Measurements from ENCODE around the gene TMCC3. TPM values are rescaled to one million over a fixed set of nuclear protein-coding genes. Genes with fewer than 3 reads are reported as not detected.

Gene TMCC3
- total RNA-seq, 1 donor = 10.9 TPM

GRCh38 chr12:94587266-94588241 is 62.8 kb downstream of the TMCC3 start:
- H3K27me3 ChIP-seq (ENCODE audit: insufficient read depth, low read length) = no peaks in the 10 kb centered on the region
- H3K4me3 ChIP-seq (ENCODE audit: low read length) = no peak overlapping the region
- no peaks in the 10 kb centered on the region for H3K4me1 ChIP-seq (ENCODE audit: insufficient read depth, low read length)
- H3K9me3 ChIP-seq (ENCODE audit: low read depth, low read length) = no peaks in the 10 kb centered on the region

- Histone ChIP-seq H3K4me1 (ENCODE audit: insufficient read depth, low read length) (no peaks in the 10 kb centered on the region), H3K4me3 (ENCODE audit: low read length) (no peak overlapping the region), H3K9me3 (ENCODE audit: low read depth, low read length) (no peaks in the 10 kb centered on the region), H3K27me3 (ENCODE audit: insufficient read depth, low read length) (no peaks in the 10 kb centered on the region)
Observed at GRCh38 chr12:94586589-94587259, 63.6 kb downstream of the TMCC3 start.

- no peaks in the 10 kb centered on the region for H3K27me3 ChIP-seq (ENCODE audit: insufficient read depth, low read length)
- H3K4me3 ChIP-seq (ENCODE audit: low read length) = no peak overlapping the region
- no peaks in the 10 kb centered on the region for H3K9me3 ChIP-seq (ENCODE audit: low read depth, low read length)
- no peaks in the 10 kb centered on the region for H3K4me1 ChIP-seq (ENCODE audit: insufficient read depth, low read length)
Observed at GRCh38 chr12:94585626-94586025, 64.7 kb downstream of the TMCC3 start.

GRCh38 chr12:94584377-94584776 is 66.0 kb downstream of the TMCC3 start:
- Histone ChIP-seq H3K9me3 (ENCODE audit: low read depth, low read length) (no peaks in the 10 kb centered on the region), H3K4me3 (ENCODE audit: low read length) (no peak overlapping the region), H3K4me1 (ENCODE audit: insufficient read depth, low read length) (no peaks in the 10 kb centered on the region), H3K27me3 (ENCODE audit: insufficient read depth, low read length) (no peaks in the 10 kb centered on the region)

- Histone ChIP-seq H3K27me3 (ENCODE audit: insufficient read depth, low read length) (no peaks in the 10 kb centered on the region), H3K4me1 (ENCODE audit: insufficient read depth, low read length) (no peaks in the 10 kb centered on the region), H3K9me3 (ENCODE audit: low read depth, low read length) (no peaks in the 10 kb centered on the region), H3K4me3 (ENCODE audit: low read length) (no peak overlapping the region)
Observed at GRCh38 chr12:94582591-94582990, 67.8 kb downstream of the TMCC3 start.

GRCh38 chr12:94575645-94576403 is 74.5 kb downstream of the TMCC3 start:
- H3K4me1 ChIP-seq (ENCODE audit: insufficient read depth, low read length) = no peaks in the 10 kb centered on the region
- no peaks in the 10 kb centered on the region for H3K9me3 ChIP-seq (ENCODE audit: low read depth, low read length)
- no peaks in the 10 kb centered on the region for H3K27me3 ChIP-seq (ENCODE audit: insufficient read depth, low read length)
- no peak overlapping the region for H3K4me3 ChIP-seq (ENCODE audit: low read length)

- no peaks in the 10 kb centered on the region for H3K9me3 ChIP-seq (ENCODE audit: low read depth, low read length)
- no peaks in the 10 kb centered on the region for H3K27me3 ChIP-seq (ENCODE audit: insufficient read depth, low read length)
Observed at GRCh38 chr12:94575024-94575423, 75.3 kb downstream of the TMCC3 start.

GRCh38 chr12:94571556-94571955 is 78.8 kb downstream of the TMCC3 start:
- Histone ChIP-seq H3K4me1 (ENCODE audit: insufficient read depth, low read length) (no peaks in the 10 kb centered on the region), H3K4me3 (ENCODE audit: low read length) (no peak overlapping the region), H3K9me3 (ENCODE audit: low read depth, low read length) (no peaks in the 10 kb centered on the region), H3K27me3 (ENCODE audit: insufficient read depth, low read length) (no peaks in the 10 kb centered on the region)

More at GRCh38 chr12:94575024-94575423, 75.3 kb downstream of the TMCC3 start:
- H3K4me1 ChIP-seq (ENCODE audit: insufficient read depth, low read length) = no peaks in the 10 kb centered on the region
- no peak overlapping the region for H3K4me3 ChIP-seq (ENCODE audit: low read length)

GRCh38 chr12:94570161-94570560 is 80.2 kb downstream of the TMCC3 start:
- Histone ChIP-seq H3K9me3 (ENCODE audit: low read depth, low read length) (no peaks in the 10 kb centered on the region), H3K4me3 (ENCODE audit: low read length) (no peak overlapping the region), H3K27me3 (ENCODE audit: insufficient read depth, low read length) (no peaks in the 10 kb centered on the region), H3K4me1 (ENCODE audit: insufficient read depth, low read length) (no peaks in the 10 kb centered on the region)

- H3K9me3 ChIP-seq (ENCODE audit: low read depth, low read length) = no peaks in the 10 kb centered on the region
- no peaks in the 10 kb centered on the region for H3K4me1 ChIP-seq (ENCODE audit: insufficient read depth, low read length)
- no peaks in the 10 kb centered on the region for H3K27me3 ChIP-seq (ENCODE audit: insufficient read depth, low read length)
- H3K4me3 ChIP-seq (ENCODE audit: low read length) = no peak overlapping the region
Observed at GRCh38 chr12:94567761-94568160, 82.6 kb downstream of the TMCC3 start.

- H3K27me3 ChIP-seq (ENCODE audit: insufficient read depth, low read length) = no peaks in the 10 kb centered on the region
- H3K9me3 ChIP-seq (ENCODE audit: low read depth, low read length) = no peaks in the 10 kb centered on the region
- no peaks in the 10 kb centered on the region for H3K4me1 ChIP-seq (ENCODE audit: insufficient read depth, low read length)
- no peak overlapping the region for H3K4me3 ChIP-seq (ENCODE audit: low read length)
Observed at GRCh38 chr12:94566345-94566744, 84.0 kb downstream of the TMCC3 start.

GRCh38 chr12:94565683-94566082 is 84.7 kb downstream of the TMCC3 start:
- H3K4me3 ChIP-seq (ENCODE audit: low read length) = no peak overlapping the region
- H3K4me1 ChIP-seq (ENCODE audit: insufficient read depth, low read length) = no peaks in the 10 kb centered on the region
- no peaks in the 10 kb centered on the region for H3K9me3 ChIP-seq (ENCODE audit: low read depth, low read length)
- H3K27me3 ChIP-seq (ENCODE audit: insufficient read depth, low read length) = no peaks in the 10 kb centered on the region

GRCh38 chr12:94563286-94563685 is 87.1 kb downstream of the TMCC3 start:
- Histone ChIP-seq H3K9me3 (ENCODE audit: low read depth, low read length) (no peaks in the 10 kb centered on the region), H3K4me1 (ENCODE audit: insufficient read depth, low read length) (no peaks in the 10 kb centered on the region), H3K4me3 (ENCODE audit: low read length) (no peak overlapping the region), H3K27me3 (ENCODE audit: insufficient read depth, low read length) (no peaks in the 10 kb centered on the region)

- no peaks in the 10 kb centered on the region for H3K4me1 ChIP-seq (ENCODE audit: insufficient read depth, low read length)
- H3K9me3 ChIP-seq (ENCODE audit: low read depth, low read length) = no peaks in the 10 kb centered on the region
- H3K27me3 ChIP-seq (ENCODE audit: insufficient read depth, low read length) = peaks cover 3% of the 10 kb centered on the region
- no peak overlapping the region for H3K4me3 ChIP-seq (ENCODE audit: low read length)
Observed at GRCh38 chr12:94561943-94562411, 88.4 kb downstream of the TMCC3 start.
